ENCODE measurements around the gene MYLK4. TPM values are rescaled to one million over a fixed set of nuclear protein-coding genes. Genes with fewer than 3 reads are reported as not detected.

Gene MYLK4
- total RNA-seq, 4 donors from 2014 or later = 0.41 to 0.79 (median 0.67) TPM

- H3K9me3 ChIP-seq = no peaks in the 10 kb centered on the region
- H3K4me3 ChIP-seq = no peak overlapping the region
- in situ Hi-C loops (cut with MboI; ENCODE audit: low pct_ligation_motif_present in 1 of 4, low pct_unique_long_range_greater_than_20kb in 1 of 4, low sequenced_read_pairs in 3 of 4) = loop anchor here in 2 of 4 donors (10.0 kb wide), 2 partner anchors 54 to 144 kb away; partner anchors contain the start of gene SERPINB1 (in 2 of the 2)
- H3K27ac ChIP-seq = peak overlapping the region; percentile 71 to 82 (median 75)
- H3K4me1 ChIP-seq = peaks cover 9 to 33% (median 14%) of the 10 kb centered on the region in 4 donors
- WGBS, 2 donors (ENCODE audit: low coverage in 1 of 2) = 35 to 53% methylated on average over 9 to 11 of the region's 11 CpGs
- no peaks in the 10 kb centered on the region for H3K27me3 ChIP-seq
- H3K36me3 ChIP-seq = no peaks in the 10 kb centered on the region
- intact Hi-C loops (cut with DNase I; ENCODE audit: low total_unique reads) = loop anchor here (10.0 kb wide), 1 partner anchor 144 kb away; no protein-coding TSS in a partner anchor
- TF ChIP-seq POLR2A (IDR thresholded peaks at IDR 0.05) = no peak
- TF ChIP-seq CTCF (IDR thresholded peaks at IDR 0.05) = peak; percentile 66 to 91 (median 72)
- peak; percentile 77 for DNase-seq
These were observed 40.1 kb upstream of the MYLK4 start for GRCh38 chr6:2790588-2791449.

DNA sequence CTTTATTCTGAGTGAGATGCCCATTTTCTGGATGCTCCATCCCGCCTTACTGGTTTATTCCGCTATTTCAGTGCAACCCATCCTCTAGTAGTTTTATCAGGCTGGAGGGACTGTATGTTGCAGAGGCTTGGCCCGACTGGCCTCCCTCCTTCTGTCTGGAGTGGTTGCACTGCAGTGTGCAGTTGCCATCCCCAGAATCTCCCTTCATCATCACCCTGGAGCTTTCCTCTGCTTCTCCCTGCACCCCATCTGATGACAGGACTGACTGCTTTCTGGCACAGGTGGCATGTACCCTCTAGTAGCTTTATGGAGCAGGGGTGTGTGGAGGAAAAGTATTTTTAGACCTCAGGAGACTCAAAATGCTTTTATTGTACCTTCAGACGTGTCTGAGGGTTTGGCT, 35.5 kb upstream of the MYLK4 start:
- intact Hi-C loops (cut with DNase I; ENCODE audit: low total_unique reads) = no loop called here
- H3K36me3 ChIP-seq = peaks cover 0 to 10% (median 0%) of the 10 kb centered on the region in 4 donors
- no peak for DNase-seq
- in situ Hi-C loops (cut with MboI; ENCODE audit: low pct_ligation_motif_present in 1 of 4, low pct_unique_long_range_greater_than_20kb in 1 of 4, low sequenced_read_pairs in 3 of 4) = loop anchor here in 2 of 4 donors (10.0 kb wide), 2 partner anchors 139 to 149 kb away; no protein-coding TSS in a partner anchor
- no peak overlapping the region for H3K4me3 ChIP-seq
- no peaks in the 10 kb centered on the region for H3K27me3 ChIP-seq
- H3K4me1 ChIP-seq = peaks cover 6 to 27% (median 10%) of the 10 kb centered on the region in 4 donors
- no peaks in the 10 kb centered on the region for H3K9me3 ChIP-seq
- no peak for TF ChIP-seq CTCF (IDR thresholded peaks at IDR 0.05)
- no peak for TF ChIP-seq POLR2AphosphoS5 (IDR thresholded peaks at IDR 0.05)
- TF ChIP-seq POLR2A (IDR thresholded peaks at IDR 0.05) = no peak
- no peak for TF ChIP-seq EP300 (IDR thresholded peaks at IDR 0.05; ENCODE audit: low read depth)
- H3K27ac ChIP-seq = no peak overlapping the region
- WGBS, 2 donors (ENCODE audit: low coverage in 1 of 2) = 61 to 68% methylated on average over 3 to 4 of the region's 4 CpGs

- DNase-seq = no peak
- peaks cover 0 to 18% (median 3%) of the 10 kb centered on the region in 4 donors for H3K36me3 ChIP-seq
- in situ Hi-C loops (cut with MboI; ENCODE audit: low pct_ligation_motif_present in 1 of 4, low pct_unique_long_range_greater_than_20kb in 1 of 4, low sequenced_read_pairs in 3 of 4) = loop anchor here in 2 of 4 donors (10.0 kb wide), 2 partner anchors 140 to 150 kb away; no protein-coding TSS in a partner anchor
- H3K9me3 ChIP-seq = no peaks in the 10 kb centered on the region
- H3K27ac ChIP-seq = no peak overlapping the region
- H3K27me3 ChIP-seq = no peaks in the 10 kb centered on the region
- no peak for TF ChIP-seq CTCF (IDR thresholded peaks at IDR 0.05)
- H3K4me1 ChIP-seq = peaks cover 0 to 17% (median 7%) of the 10 kb centered on the region in 4 donors
- H3K4me3 ChIP-seq = no peak overlapping the region
- intact Hi-C loops (cut with DNase I; ENCODE audit: low total_unique reads) = loop anchor here (5.0 kb wide), 1 partner anchor 417 kb away; no protein-coding TSS in a partner anchor
- 92% methylated on average over 7 of the region's 7 CpGs; no CpG with 5 or more reads in 1 of the 2 donors for WGBS, 2 donors (ENCODE audit: low coverage in 1 of 2)
These were observed 34.2 kb upstream of the MYLK4 start for GRCh38 chr6:2784930-2785329.

GRCh38 chr6:2784061-2784460, 33.3 kb upstream of the MYLK4 start:
- Histone ChIP-seq H3K27me3 (no peaks in the 10 kb centered on the region), H3K36me3 (peaks cover 0 to 18% (median 3%) of the 10 kb centered on the region in 4 donors), H3K9me3 (no peaks in the 10 kb centered on the region), H3K27ac (peak overlapping the region; percentile 26 to 62 (median 49)), H3K4me1 (peaks cover 0 to 17% (median 7%) of the 10 kb centered on the region in 4 donors), H3K4me3 (no peak overlapping the region)
- in situ Hi-C loops (cut with MboI; ENCODE audit: low pct_ligation_motif_present in 1 of 4, low pct_unique_long_range_greater_than_20kb in 1 of 4, low sequenced_read_pairs in 3 of 4) = loop anchor here in 2 of 4 donors (10.0 kb wide), 2 partner anchors 141 to 151 kb away; no protein-coding TSS in a partner anchor
- no peak for TF ChIP-seq CTCF (IDR thresholded peaks at IDR 0.05)
- TF ChIP-seq POLR2AphosphoS5 (IDR thresholded peaks at IDR 0.05) = no peak
- intact Hi-C loops (cut with DNase I; ENCODE audit: low total_unique reads) = loop anchor here (5.0 kb wide), 1 partner anchor 418 kb away; no protein-coding TSS in a partner anchor
- 79 to 84% methylated on average over 5 of the region's 5 CpGs for WGBS, 2 donors (ENCODE audit: low coverage in 1 of 2)
- no peak for DNase-seq

Measured in transverse colon (tissue), 4 donors.